Activated CD4-positive, alpha-beta T cell treated with anti-CD3 and anti-CD28 coated beads, Interleukin-2, amount 50 U/mL, for 4 hours (primary cell): ENCODE data around the gene RER1.

Source experiments
- DNase-seq, 2 experiments: peaks; one replicate each; pipeline ENCODE4 v3.0.0-alpha.2; 2020

Gene RER1

GRCh38 chr1:2392686-2393085 is 1.0 kb downstream of the RER1 start:
- no peak for DNase-seq

- DNase-seq, result no peak
Observed at GRCh38 chr1:2393471-2393877, 1.8 kb downstream of the RER1 start.

- DNase-seq, result no peak
Observed at GRCh38 chr1:2394220-2394619, 2.6 kb downstream of the RER1 start.

- DNase-seq, result no peak
Observed at GRCh38 chr1:2394761-2395160, 3.1 kb downstream of the RER1 start.

GRCh38 chr1:2395245-2395644 is 3.6 kb downstream of the RER1 start:
- DNase-seq, result no peak

- no peak for DNase-seq
Observed at GRCh38 chr1:2396059-2396458, 4.4 kb downstream of the RER1 start.

- DNase-seq, result no peak
Observed at GRCh38 chr1:2396476-2396875, 4.8 kb downstream of the RER1 start.

GRCh38 chr1:2397007-2397679 is 5.5 kb downstream of the RER1 start:
- DNase-seq, result no peak

- DNase-seq, result no peak
Observed at GRCh38 chr1:2398871-2399270, 7.2 kb downstream of the RER1 start.

GRCh38 chr1:2399890-2400575 is 8.4 kb downstream of the RER1 start:
- DNase-seq, result no peak

- DNase-seq, result no peak
Observed at GRCh38 chr1:2400576-2400909, 8.9 kb downstream of the RER1 start.

- DNase-seq, result no peak
Observed at GRCh38 chr1:2400950-2401649, 9.5 kb downstream of the RER1 start.

GRCh38 chr1:2402420-2402819 is 10.8 kb downstream of the RER1 start:
- no peak for DNase-seq

- no peak for DNase-seq
Observed at GRCh38 chr1:2403273-2403672, 11.6 kb downstream of the RER1 start.

- no peak for DNase-seq
Observed at GRCh38 chr1:2404142-2404889, 12.7 kb downstream of the RER1 start.

GRCh38 chr1:2404890-2405511 is 13.4 kb downstream of the RER1 start:
- DNase-seq, result no peak

- DNase-seq, result no peak
Observed at GRCh38 chr1:2405588-2406295, 14.1 kb downstream of the RER1 start.

GRCh38 chr1:2406451-2407041 is 14.9 kb downstream of the RER1 start:
- no peak for DNase-seq

- DNase-seq, result no peak
Observed at GRCh38 chr1:2407166-2407990, 15.7 kb downstream of the RER1 start.

- no peak for DNase-seq
Observed at GRCh38 chr1:2407991-2408275, 16.3 kb downstream of the RER1 start.

- DNase-seq, result no peak
Observed at GRCh38 chr1:2408456-2408855, 16.8 kb downstream of the RER1 start.
